ENCODE measurements around the gene RAPGEF1.
"Not testable (repeated sequence)": the region's sequence is repeated elsewhere in the genome, so short reads cannot be mapped to it uniquely, and the experiment has no call there.

GRCh38 chr9:131654369-131654768 lies 85.5 kb downstream of the RAPGEF1 start:
- TF ChIP-seq POLR2A, CTCF (IDR thresholded peaks at IDR 0.05): not testable (repeated sequence)

Measured in testis (tissue), 2 donors.